Endothelial cell of umbilical vein (primary cell): Measurements from ENCODE around the gene RSF1. TPM values are rescaled to one million over a fixed set of nuclear protein-coding genes. Genes with fewer than 3 reads are reported as not detected.

Experiments used
- BruUV-seq: library from RNA; stranded (reverse); fragments of 400-500 nt; replicated peaks from 2 replicates; lab custom pipeline; 2021; lab: Mats Ljungman, UMichigan
- CTCF ChIA-PET: fragments of 300-600, 350-600 bp; sonication (Branson Sonifier 250); formaldehyde crosslinking; loops from one replicate; lab custom pipeline; 2021; ENCODE audit warnings: antibody characterized with exemption, inconsistent platforms; lab: Charles Lee
- POLR2A ChIA-PET: fragments of 300-600, 350-600 bp; sonication (Branson Sonifier 250); formaldehyde crosslinking; loops from one replicate; lab custom pipeline; 2021; ENCODE audit warnings: antibody characterized with exemption, inconsistent platforms; lab: Charles Lee
- DNase-seq: peaks from one replicate; pipeline ENCODE4 v3.0.0-alpha.2; 2011; ENCODE audit warnings: low read depth, low spot score
- FAIRE-seq: peaks from 2 replicates; lab custom pipeline; 2011; peaks lifted over from hg19 to GRCh38; lab: Jason Lieb, UNC
- H2AFZ ChIP-seq: 2 replicates; pipeline ENCODE4 v1.6.0; 2012; ENCODE audit warnings: low read depth, low read length, control low read depth, inconsistent platforms
- H3K27ac ChIP-seq: 2 replicates; pipeline ENCODE4 v1.5.1; 2011; ENCODE audit warnings: low read depth, mild to moderate bottlenecking, control low read depth, low read length, moderate library complexity; ENCODE audit not compliant: insufficient read depth
- H3K27me3 ChIP-seq, 2 experiments: 2 replicates each; pipeline versions ENCODE4 v1.6.0 to v1.6.1; 2011; ENCODE audit warnings: low read length in 2 of 2, mixed read lengths in 1 of 2; ENCODE audit not compliant: control insufficient read depth in 2 of 2, insufficient read depth in 2 of 2
- H3K36me3 ChIP-seq, 2 experiments: 2 replicates in 1 of 2; 3 replicates in 1 of 2; pipeline ENCODE4 v1.5.1; 2011; ENCODE audit warnings: low read length in 2 of 2, mild to moderate bottlenecking in 1 of 2, moderate library complexity in 1 of 2; ENCODE audit not compliant: control insufficient read depth in 2 of 2, insufficient read depth in 2 of 2; ENCODE audit errors: extremely low read depth in 1 of 2
- H3K4me1 ChIP-seq: 3 replicates; pipeline ENCODE4 v1.5.1; 2011; ENCODE audit warnings: mild to moderate bottlenecking, low read length; ENCODE audit not compliant: control insufficient read depth, insufficient read depth; ENCODE audit errors: extremely low read depth
- H3K4me2 ChIP-seq: 2 replicates; pipeline ENCODE4 v1.6.1; 2011; ENCODE audit warnings: low read length, control low read depth, mixed read lengths; ENCODE audit not compliant: insufficient read depth
- H3K4me3 ChIP-seq, 3 experiments: fragments of 200-600 bp in 1 of 3; sonication (generic), shearing (Covaris generic) in 1 of 3; replicated peaks in 1 of 3; 2 replicates each; pipeline ENCODE4 v1.5.1; 2011 to 2016; ENCODE audit warnings: control low read depth in 3 of 3, low read length in 3 of 3, mild to moderate bottlenecking in 2 of 3, inconsistent platforms in 1 of 3, low read depth in 1 of 3, moderate library complexity in 1 of 3; ENCODE audit not compliant: insufficient read depth in 1 of 3
- H3K79me2 ChIP-seq: 2 replicates; pipeline ENCODE4 v1.6.0; 2012; ENCODE audit warnings: low read length, inconsistent platforms; ENCODE audit not compliant: control insufficient read depth, insufficient read depth
- H3K9ac ChIP-seq: replicated peaks from 2 replicates; pipeline ENCODE3; 2011; ENCODE audit warnings: low read length, control low read depth; ENCODE audit not compliant: insufficient read depth; ENCODE audit errors: extremely low read depth
- H3K9me1 ChIP-seq: replicated peaks from 3 replicates; pipeline ENCODE4 v1.6.0; 2011; ENCODE audit warnings: mild to moderate bottlenecking, low read length; ENCODE audit not compliant: control insufficient read depth, insufficient read depth; ENCODE audit errors: extremely low read depth
- H3K9me3 ChIP-seq: replicated peaks from 2 replicates; pipeline ENCODE4 v1.5.1; 2012; ENCODE audit warnings: low read length, inconsistent platforms; ENCODE audit not compliant: control insufficient read depth, insufficient read depth
- H4K20me1 ChIP-seq: replicated peaks from 2 replicates; pipeline ENCODE3; 2011; ENCODE audit warnings: mild to moderate bottlenecking, low read length; ENCODE audit not compliant: control insufficient read depth, insufficient read depth; ENCODE audit errors: extremely low read depth
- CTCF ChIP-seq, 2 donors: IDR thresholded peaks; 1 replicate in 1 of 2; 2 replicates in 1 of 2; pipeline ENCODE4 v1.5.1; 2011; ENCODE audit warnings: low read length in 2 of 2, mild to moderate bottlenecking in 2 of 2, moderate library complexity in 2 of 2, control low read depth in 1 of 2, inconsistent platforms in 1 of 2, low read depth in 1 of 2; ENCODE audit not compliant: insufficient read depth in 1 of 2; ENCODE audit errors: extremely low read depth in 1 of 2
- FOS ChIP-seq: IDR thresholded peaks from 2 replicates; pipeline ENCODE4 v1.6.1; 2011; ENCODE audit warnings: mild to moderate bottlenecking, low read length, moderate library complexity, borderline replicate concordance; ENCODE audit not compliant: insufficient read depth
- dilution Hi-C: fragments of 300-500 bp; cut with MboI; formaldehyde crosslinking; loops from one replicate; pipeline ENCODE4 v1.15.0; 2019; ENCODE audit warnings: low sequenced_read_pairs; ENCODE audit not compliant: extremely low pct_ligation_motif_present
- intact Hi-C: fragments of 100-400 bp; cut with micrococcal nuclease; formaldehyde crosslinking; loops from one replicate; pipeline ENCODE4 v1.10.0; 2022
- polyA plus RNA-seq, 4 experiments: library from polyadenylated mRNA; depleted of rRNA in 3 of 4; stranded (reverse) in 3 of 4; unstranded in 1 of 4; fragments of >200 nt; gene quantifications; 2 replicates each; pipeline versions ENCODE4 v1.2.1 to v1.2.3, GENCODE V29; 2011 to 2012; ENCODE audit warnings: missing spikeins in 1 of 4
- total RNA-seq: library from RNA; stranded (reverse); gene quantifications from 2 replicates; pipeline ENCODE4 v1.2.3, GENCODE V29; 2021

The RSF1 gene
- total and polyA plus RNA-seq, 2 donors (not counting 3 experiments of a cell fraction or from before 2014, with no cell fraction given) = 10.0 to 55.1 TPM

GRCh38 chr11:77819411-77819920, 1.1 kb downstream of the RSF1 start:
- FAIRE-seq = peak; percentile 76
- H3K79me2 ChIP-seq = peaks cover 65% of the 10 kb centered on the region

More at GRCh38 chr11:77819411-77819920, 1.1 kb downstream of the RSF1 start:
- H4K20me1 ChIP-seq = peaks cover 18% of the 10 kb centered on the region
- POLR2A ChIA-PET = interaction anchor here (0.8 to 1.5 kb wide), 3 partner anchors 11 to 175 kb away, joined by 3 read pairs; partner anchors contain the start of gene INTS4
- H2AFZ ChIP-seq = peak overlapping the region; percentile 44
- peaks cover 13% of the 10 kb centered on the region for H3K4me1 ChIP-seq
- H3K9me3 ChIP-seq = no peaks in the 10 kb centered on the region
- peak overlapping the region; percentile 87 to 96 (median 91) for H3K4me3 ChIP-seq
- CTCF ChIA-PET = interaction anchor here (1.2 to 3.1 kb wide), 3 partner anchors 175 to 745 kb away, joined by 3 to 16 read pairs (median 6); partner anchors contain the start of gene INTS4
- DNase-seq = peak; percentile 89
- no peaks in the 10 kb centered on the region for H3K27me3 ChIP-seq
- peak overlapping the region; percentile 72 for H3K4me2 ChIP-seq
- H3K9ac ChIP-seq = peak overlapping the region; percentile 79
- peaks cover 0 to 2% of the 10 kb centered on the region in 2 experiments for H3K36me3 ChIP-seq
- H3K9me1 ChIP-seq = no peaks in the 10 kb centered on the region
- no TSS peak for BruUV-seq
- dilution Hi-C loops (no loop called here), intact Hi-C loops (no loop called here)
- TF ChIP-seq FOS (no peak), CTCF (IDR thresholded peaks at IDR 0.05; ENCODE audit: extremely low read depth in 1 of 2, insufficient read depth in 1 of 2, low read depth in 1 of 2, low read length in 2 of 2) (peak in 1 of 2 donors; percentile 18)
- H3K27ac ChIP-seq = peak overlapping the region; percentile 53
